Naive thymus-derived CD4-positive, alpha-beta T cell (primary cell): Measurements from ENCODE around the gene CADM2. TPM values are rescaled to one million over a fixed set of nuclear protein-coding genes. Genes with fewer than 3 reads are reported as not detected.
A peak's percentile ranks its signal among the peaks of the same experiment; 100 is the strongest.

Source experiments
- ATAC-seq: fragments of 150-1000 bp; cut with Tn5 transposase; 2 replicates; pipeline ENCODE4 v1.10.0; 2021; ENCODE audit warnings: mild to moderate bottlenecking, moderate library complexity
- CTCF ChIA-PET: fragments of 350-600 bp; sonication (Branson Sonifier 250); formaldehyde crosslinking; loops from one replicate; lab custom pipeline; 2021; ENCODE audit warnings: antibody characterized with exemption; lab: Charles Lee
- POLR2A ChIA-PET: fragments of 350-600 bp; sonication (Branson Sonifier 250); formaldehyde crosslinking; loops from one replicate; lab custom pipeline; 2021; ENCODE audit warnings: antibody characterized with exemption, inconsistent platforms; lab: Charles Lee
- DNase-seq, 9 donors: peaks; one replicate each; pipeline versions ENCODE4 v3.0.0 to v3.0.0-alpha.2; 2020 to 2022; ENCODE audit warnings: mixed read lengths in 1 of 9
- H3K27ac ChIP-seq: one replicate; pipeline ENCODE4 v1.7.0; 2013; ENCODE audit warnings: mild to moderate bottlenecking, low read depth, low read length, moderate library complexity
- H3K27me3 ChIP-seq, 2 donors: one replicate each; pipeline ENCODE4 v1.7.0; 2013; ENCODE audit warnings: low read length in 2 of 2, mild to moderate bottlenecking in 2 of 2, moderate library complexity in 2 of 2; ENCODE audit not compliant: control insufficient read depth in 2 of 2, insufficient read depth in 2 of 2
- H3K36me3 ChIP-seq, 3 experiments: 1 replicate in 2 of 3; 2 replicates in 1 of 3; pipeline ENCODE4 v1.7.0; 2013; ENCODE audit warnings: low read length in 3 of 3, mild to moderate bottlenecking in 3 of 3, moderate library complexity in 1 of 3; ENCODE audit not compliant: insufficient read depth in 3 of 3, control insufficient read depth in 2 of 3
- H3K4me1 ChIP-seq, 2 donors: one replicate each; pipeline ENCODE4 v1.7.0; 2013; ENCODE audit warnings: low read length in 2 of 2, mild to moderate bottlenecking in 2 of 2, moderate library complexity in 1 of 2; ENCODE audit not compliant: control insufficient read depth in 2 of 2, insufficient read depth in 2 of 2
- H3K4me3 ChIP-seq: 2 replicates; pipeline ENCODE4 v1.7.0; 2013; ENCODE audit warnings: mild to moderate bottlenecking, low read length
- H3K9me3 ChIP-seq, 3 experiments: 1 replicate in 2 of 3; 2 replicates in 1 of 3; pipeline ENCODE4 v1.7.0; 2013; ENCODE audit warnings: low read length in 3 of 3; ENCODE audit not compliant: control insufficient read depth in 2 of 3
- H3K27ac Mint-ChIP-seq, 9 donors: one replicate each; pipeline ENCODE4 v1.8.0; 2020 to 2022; ENCODE audit warnings: mixed read lengths in 9 of 9, mild to moderate bottlenecking in 8 of 9, moderate library complexity in 5 of 9, inconsistent platforms in 2 of 9
- H3K27me3 Mint-ChIP-seq, 5 donors: one replicate each; pipeline ENCODE4 v1.8.0; 2021 to 2022; ENCODE audit warnings: mixed read lengths in 5 of 5, mild to moderate bottlenecking in 1 of 5
- H3K36me3 Mint-ChIP-seq, 5 donors: one replicate each; pipeline ENCODE4 v1.8.0; 2020 to 2022; ENCODE audit warnings: mixed read lengths in 5 of 5, mild to moderate bottlenecking in 3 of 5, inconsistent platforms in 1 of 5
- H3K4me1 Mint-ChIP-seq, 7 donors: one replicate each; pipeline ENCODE4 v1.8.0; 2020 to 2022; ENCODE audit warnings: mixed read lengths in 7 of 7, mild to moderate bottlenecking in 3 of 7, inconsistent platforms in 1 of 7
- H3K4me3 Mint-ChIP-seq, 10 donors: one replicate each; pipeline ENCODE4 v1.8.0; 2020 to 2022; ENCODE audit warnings: mild to moderate bottlenecking in 10 of 10, mixed read lengths in 10 of 10, moderate library complexity in 6 of 10, inconsistent platforms in 2 of 10
- H3K9me3 Mint-ChIP-seq, 11 donors: one replicate each; pipeline ENCODE4 v1.8.0; 2020 to 2022; ENCODE audit warnings: mixed read lengths in 11 of 11, mild to moderate bottlenecking in 4 of 11, inconsistent platforms in 1 of 11, moderate library complexity in 1 of 11
- intact Hi-C, 2 donors: fragments of 100-400 bp; cut with micrococcal nuclease; formaldehyde crosslinking; loops; one replicate each; pipeline ENCODE4 v1.15.1; 2023
- polyA plus RNA-seq, 2 donors: library from polyadenylated mRNA; unstranded; fragments of 300-500 nt; fragmentation: Illumina TruSeq; gene quantifications; one replicate each; pipeline ENCODE4 v1.2.3, GENCODE V29; 2021
- total RNA-seq, 6 experiments: library from RNA in 5 of 6; stranded (reverse) in 5 of 6; gene quantifications; 1 replicate in 5 of 6; 2 replicates in 1 of 6; pipeline ENCODE4 v1.2.3 and lab custom pipeline; 2021 to 2026

The CADM2 gene
- total and polyA plus RNA-seq, 7 experiments from 2014 or later, result 0.40 TPM; not detected in 6

GRCh38 chr3:84959470-84960271 is 882 bp downstream of the CADM2 start:
- Histone ChIP-seq H3K4me1 (peaks cover 0 to 6% of the 10 kb centered on the region in 2 donors), H3K36me3 (no peaks in the 10 kb centered on the region), H3K27me3 (peaks cover 0 to 11% of the 10 kb centered on the region in 2 donors), H3K27ac (no peak overlapping the region), H3K4me3 (no peak overlapping the region), H3K9me3 (no peaks in the 10 kb centered on the region)
- DNase-seq (peak in 1 of 9 donors; percentile 1), ATAC-seq (no peak)
- intact Hi-C loops, result no loop called here
- Mint-ChIP-seq H3K9me3 (peaks cover 0 to 14% (median 3%) of the 10 kb centered on the region in 11 donors), H3K27me3 (peaks cover 43 to 58% (median 45%) of the 10 kb centered on the region in 5 donors), H3K4me3 (peak overlapping the region; percentile 50 to 80 (median 70)), H3K27ac (peak overlapping the region in 1 of 9 donors; percentile 90), H3K4me1 (peaks cover 11 to 33% (median 23%) of the 10 kb centered on the region in 7 donors), H3K36me3 (peaks cover 0 to 7% (median 0%) of the 10 kb centered on the region in 5 donors)
- CTCF ChIA-PET, result no interaction called here
- POLR2A ChIA-PET, result no interaction called here

GRCh38 chr3:84960581-84960980 is 1.8 kb downstream of the CADM2 start:
- Mint-ChIP-seq H3K27me3 (peaks cover 43 to 63% (median 45%) of the 10 kb centered on the region in 5 donors), H3K27ac (no peak overlapping the region), H3K4me1 (peaks cover 11 to 33% (median 23%) of the 10 kb centered on the region in 7 donors), H3K36me3 (peaks cover 0 to 7% (median 0%) of the 10 kb centered on the region in 5 donors), H3K9me3 (peaks cover 0 to 14% (median 4%) of the 10 kb centered on the region in 11 donors), H3K4me3 (peak overlapping the region in 9 of 10 donors; percentile 4 to 71 (median 22))
- no peak overlapping the region for H3K4me3 ChIP-seq
- H3K27me3 ChIP-seq, result peaks cover 0 to 11% of the 10 kb centered on the region in 2 donors
- no peak overlapping the region for H3K27ac ChIP-seq
- H3K9me3 ChIP-seq, result no peaks in the 10 kb centered on the region
- ChIA-PET POLR2A (no interaction called here), CTCF (no interaction called here)
- intact Hi-C loops, result no loop called here
- H3K36me3 ChIP-seq, result no peaks in the 10 kb centered on the region
- no peak for ATAC-seq
- no peak for DNase-seq
- H3K4me1 ChIP-seq, result peaks cover 0 to 6% of the 10 kb centered on the region in 2 donors

DNA sequence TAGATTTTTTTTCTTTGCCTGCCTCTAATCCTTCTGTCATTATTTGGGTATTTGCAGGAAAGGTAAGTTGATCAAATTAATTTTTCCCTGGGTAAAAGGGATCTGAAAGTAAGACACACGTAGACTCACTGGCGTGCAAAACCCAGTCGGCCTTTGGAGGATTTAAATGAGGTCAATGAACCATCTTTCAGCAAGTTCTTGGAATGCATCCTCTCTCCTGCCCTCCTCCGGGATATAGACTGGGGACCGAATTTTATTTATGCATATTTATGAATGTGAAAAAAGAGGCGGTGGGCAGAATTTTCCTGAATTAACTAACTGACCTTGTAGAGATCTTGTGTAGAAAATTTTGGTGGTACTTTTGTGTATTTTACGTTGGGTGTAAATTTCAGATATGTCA is 2.2 kb downstream of the CADM2 start:
- Histone ChIP-seq H3K4me3 (no peak overlapping the region), H3K4me1 (peaks cover 0 to 6% of the 10 kb centered on the region in 2 donors), H3K27ac (no peak overlapping the region), H3K27me3 (peaks cover 0 to 11% of the 10 kb centered on the region in 2 donors), H3K9me3 (no peaks in the 10 kb centered on the region), H3K36me3 (no peaks in the 10 kb centered on the region)
- intact Hi-C loops, result no loop called here
- no peak for ATAC-seq
- ChIA-PET POLR2A (no interaction called here), CTCF (no interaction called here)
- Mint-ChIP-seq H3K27me3 (peaks cover 43 to 63% (median 45%) of the 10 kb centered on the region in 5 donors), H3K4me3 (peak overlapping the region in 6 of 10 donors; percentile 4 to 71 (median 37)), H3K27ac (no peak overlapping the region), H3K36me3 (peaks cover 0 to 7% (median 0%) of the 10 kb centered on the region in 5 donors), H3K4me1 (peaks cover 11 to 33% (median 23%) of the 10 kb centered on the region in 7 donors), H3K9me3 (peaks cover 0 to 14% (median 3%) of the 10 kb centered on the region in 11 donors)
- no peak for DNase-seq

DNA sequence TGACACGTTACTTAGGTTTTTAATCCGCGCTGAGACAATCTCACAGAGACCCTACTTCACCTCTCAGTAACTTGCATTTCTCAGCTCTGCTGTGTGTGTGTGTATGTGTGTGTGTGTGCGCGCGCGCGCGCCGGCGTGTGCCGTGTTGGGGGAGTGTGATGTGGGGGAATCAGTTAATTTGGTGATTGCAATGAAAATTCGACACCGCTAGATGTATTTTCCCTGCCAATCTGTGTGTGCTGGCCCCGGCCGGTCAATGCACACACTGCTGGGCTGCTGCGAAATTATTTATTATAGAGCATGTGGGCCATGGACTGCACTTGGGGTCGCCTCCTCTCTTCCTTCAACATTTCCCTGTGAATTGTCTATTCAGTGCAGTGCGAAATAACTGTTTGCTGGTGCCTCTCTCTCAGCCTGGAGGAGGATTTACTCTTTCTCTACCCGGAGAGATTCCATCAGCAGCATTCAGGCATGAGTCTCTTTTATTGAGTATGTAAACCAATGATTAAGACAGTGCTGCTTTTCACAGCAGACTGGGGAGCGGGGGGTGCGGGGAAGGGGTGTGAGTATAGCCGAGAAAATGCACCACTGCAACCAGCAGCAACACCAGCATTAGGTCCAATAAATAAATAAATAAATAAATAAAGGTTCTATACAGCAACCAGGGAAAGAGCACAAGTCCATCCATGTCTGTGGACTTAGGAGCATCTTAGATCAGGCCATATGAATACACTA is 2.9 kb downstream of the CADM2 start:
- H3K4me3 ChIP-seq, result no peak overlapping the region

GRCh38 chr3:84962415-84962814 is 3.6 kb downstream of the CADM2 start:
- Mint-ChIP-seq H3K27me3 (peaks cover 41 to 55% (median 44%) of the 10 kb centered on the region in 5 donors), H3K9me3 (peaks cover 0 to 14% (median 3%) of the 10 kb centered on the region in 11 donors), H3K4me1 (peaks cover 11 to 33% (median 23%) of the 10 kb centered on the region in 7 donors), H3K27ac (no peak overlapping the region), H3K36me3 (peaks cover 0 to 7% (median 0%) of the 10 kb centered on the region in 5 donors), H3K4me3 (no peak overlapping the region)
- Histone ChIP-seq H3K36me3 (no peaks in the 10 kb centered on the region), H3K27ac (no peak overlapping the region), H3K4me3 (no peak overlapping the region), H3K9me3 (no peaks in the 10 kb centered on the region), H3K27me3 (peaks cover 0 to 11% of the 10 kb centered on the region in 2 donors), H3K4me1 (peaks cover 0 to 6% of the 10 kb centered on the region in 2 donors)
- intact Hi-C loops, result no loop called here
- DNase-seq, result no peak
- ATAC-seq, result no peak
- POLR2A ChIA-PET, result no interaction called here
- CTCF ChIA-PET, result no interaction called here

More for the DNA sequence above, 2.9 kb downstream of the CADM2 start:
- Histone ChIP-seq H3K27me3 (peaks cover 0 to 11% of the 10 kb centered on the region in 2 donors), H3K27ac (no peak overlapping the region), H3K36me3 (no peaks in the 10 kb centered on the region), H3K9me3 (no peaks in the 10 kb centered on the region), H3K4me1 (peaks cover 0 to 6% of the 10 kb centered on the region in 2 donors)
- ATAC-seq (no peak), DNase-seq (no peak)
- H3K4me1 Mint-ChIP-seq, result peaks cover 11 to 33% (median 23%) of the 10 kb centered on the region in 7 donors
- CTCF ChIA-PET, result no interaction called here
- peaks cover 0 to 14% (median 3%) of the 10 kb centered on the region in 11 donors for H3K9me3 Mint-ChIP-seq
- peak overlapping the region in 1 of 9 donors; percentile 66 for H3K27ac Mint-ChIP-seq
- peaks cover 0 to 7% (median 0%) of the 10 kb centered on the region in 5 donors for H3K36me3 Mint-ChIP-seq
- intact Hi-C loops, result no loop called here
- H3K27me3 Mint-ChIP-seq, result peaks cover 43 to 61% (median 45%) of the 10 kb centered on the region in 5 donors
- H3K4me3 Mint-ChIP-seq, result peak overlapping the region in 2 of 10 donors; percentile 25 to 71
- POLR2A ChIA-PET, result no interaction called here

GRCh38 chr3:84963137-84963536 is 4.3 kb downstream of the CADM2 start:
- POLR2A ChIA-PET, result no interaction called here
- no peak overlapping the region for H3K27ac ChIP-seq

More at GRCh38 chr3:84963137-84963536, 4.3 kb downstream of the CADM2 start:
- Mint-ChIP-seq H3K9me3 (peaks cover 0 to 14% (median 3%) of the 10 kb centered on the region in 11 donors), H3K27me3 (peaks cover 37 to 48% (median 39%) of the 10 kb centered on the region in 5 donors), H3K4me3 (no peak overlapping the region), H3K36me3 (peaks cover 0 to 7% (median 0%) of the 10 kb centered on the region in 5 donors), H3K4me1 (peaks cover 11 to 33% (median 19%) of the 10 kb centered on the region in 7 donors), H3K27ac (no peak overlapping the region)
- no peaks in the 10 kb centered on the region for H3K9me3 ChIP-seq
- H3K27me3 ChIP-seq, result peaks cover 0 to 11% of the 10 kb centered on the region in 2 donors
- H3K4me3 ChIP-seq, result no peak overlapping the region
- peaks cover 0 to 6% of the 10 kb centered on the region in 2 donors for H3K4me1 ChIP-seq
- CTCF ChIA-PET, result no interaction called here
- intact Hi-C loops, result no loop called here
- ATAC-seq (no peak), DNase-seq (no peak)
- H3K36me3 ChIP-seq, result no peaks in the 10 kb centered on the region
